GM23338 (cell line): ENCODE data around the gene KIAA1671. TPM values are rescaled to one million over a fixed set of nuclear protein-coding genes. Genes with fewer than 3 reads are reported as not detected.

Experiments
- ATAC-seq: fragments of 200-7000 bp; cut with Tn5 transposase; 3 replicates; pipeline ENCODE4 v1.9.1; 2020
- DNase-seq: peaks from one replicate; pipeline ENCODE4 v3.0.0-alpha.2; 2015; ENCODE audit warnings: low spot score
- H2AFZ ChIP-seq: fragments of 200-600 bp; sonication (generic); 2 replicates; pipeline ENCODE4 v1.8.0; 2016; ENCODE audit warnings: antibody characterized with exemption, mild to moderate bottlenecking, moderate library complexity
- H3F3A ChIP-seq: fragments of 200-600 bp; sonication (generic); replicated peaks from 2 replicates; pipeline ENCODE4 v1.8.0; 2017; ENCODE audit warnings: antibody characterized with exemption, mixed run types, low read depth
- H3K27ac ChIP-seq: fragments of 200-600 bp; sonication (generic); 2 replicates; pipeline ENCODE4 v1.6.1; 2016; ENCODE audit warnings: low read depth
- H3K27me3 ChIP-seq: fragments of 200-600 bp; sonication (generic); 2 replicates; pipeline ENCODE4 v1.8.0; 2016; ENCODE audit warnings: mild to moderate bottlenecking, mixed run types, moderate library complexity; ENCODE audit not compliant: insufficient read depth
- H3K36me3 ChIP-seq: fragments of 200-600 bp; sonication (generic); 2 replicates; pipeline ENCODE4 v1.8.0; 2016; ENCODE audit warnings: mild to moderate bottlenecking; ENCODE audit not compliant: insufficient read depth
- H3K4me1 ChIP-seq: fragments of 200-600 bp; sonication (generic); 2 replicates; pipeline ENCODE4 v1.8.0; 2016; ENCODE audit warnings: mild to moderate bottlenecking, moderate library complexity; ENCODE audit not compliant: insufficient read depth
- H3K4me2 ChIP-seq: fragments of 200-600 bp; sonication (generic); 2 replicates; pipeline ENCODE4 v1.7.1; 2017; ENCODE audit warnings: mixed run types
- H3K4me3 ChIP-seq: fragments of 200-600 bp; sonication (generic); 2 replicates; pipeline ENCODE4 v1.6.1; 2016; ENCODE audit warnings: mixed run types
- H3K79me2 ChIP-seq: fragments of 200-600 bp; sonication (generic); replicated peaks from 2 replicates; pipeline ENCODE4 v1.8.0; 2017; ENCODE audit warnings: mild to moderate bottlenecking; ENCODE audit not compliant: insufficient read depth
- H3K9me2 ChIP-seq: fragments of 200-600 bp; sonication (generic); 2 replicates; pipeline ENCODE4 v1.8.0; 2017; ENCODE audit not compliant: insufficient read depth
- H4K20me1 ChIP-seq: fragments of 200-600 bp; sonication (generic); replicated peaks from 2 replicates; pipeline ENCODE4 v1.8.0; 2017; ENCODE audit warnings: mild to moderate bottlenecking; ENCODE audit not compliant: insufficient read depth
- H3K27ac Mint-ChIP-seq: 2 replicates; pipeline ENCODE4 v1.8.0; 2020; ENCODE audit warnings: inconsistent platforms, mild to moderate bottlenecking, moderate library complexity, mixed read lengths
- H3K27me3 Mint-ChIP-seq: 3 replicates; pipeline ENCODE4 v1.8.0; 2022; ENCODE audit warnings: low read depth, mild to moderate bottlenecking, moderate library complexity, mixed read lengths, inconsistent platforms; ENCODE audit not compliant: insufficient read depth, poor library complexity
- H3K36me3 Mint-ChIP-seq: 3 replicates; pipeline ENCODE4 v1.8.0; 2021; ENCODE audit warnings: low read depth, mild to moderate bottlenecking, inconsistent platforms, moderate library complexity, mixed read lengths
- H3K4me1 Mint-ChIP-seq: 3 replicates; pipeline ENCODE4 v1.8.0; 2020; ENCODE audit warnings: mild to moderate bottlenecking, inconsistent platforms, mixed read lengths
- H3K4me3 Mint-ChIP-seq: 3 replicates; pipeline ENCODE4 v1.8.0; 2021; ENCODE audit warnings: moderate library complexity, mild to moderate bottlenecking, inconsistent platforms, mixed read lengths
- H3K9me3 Mint-ChIP-seq: 3 replicates; pipeline ENCODE4 v1.8.0; 2020; ENCODE audit warnings: moderate library complexity, mild to moderate bottlenecking, inconsistent platforms, mixed read lengths
- CREB1 ChIP-seq: fragments of 250-450 bp; sonication (Bioruptor Pico); IDR thresholded peaks from 2 replicates; pipeline ENCODE4 v1.5.0; 2020; ENCODE audit warnings: low read depth, mild to moderate bottlenecking, moderate library complexity
- CTCF ChIP-seq, 2 experiments: fragments of 200-600 bp in 1 of 2; sonication (generic) in 1 of 2; conservative IDR thresholded peaks; 2 replicates each; pipeline versions ENCODE4 v1.5.1 to v1.6.1; 2016 to 2017; ENCODE audit warnings: antibody characterized with exemption in 2 of 2, low read depth in 2 of 2, mild to moderate bottlenecking in 2 of 2, moderate library complexity in 1 of 2
- EZH2 ChIP-seq: fragments of 200-600 bp; sonication (generic); IDR thresholded peaks from one replicate; pipeline ENCODE4 v1.8.0; 2017; ENCODE audit warnings: antibody characterized with exemption, mild to moderate bottlenecking, low read depth; ENCODE audit not compliant: unreplicated experiment
- EZH2phosphoT487 ChIP-seq: fragments of 200-600 bp; sonication (generic); IDR thresholded peaks from one replicate; pipeline ENCODE4 v1.8.1; 2018; ENCODE audit warnings: antibody characterized with exemption; ENCODE audit not compliant: unreplicated experiment
- JUNB ChIP-seq: IDR thresholded peaks from one replicate; pipeline ENCODE4 v1.6.1; 2016; ENCODE audit warnings: antibody characterized with exemption; ENCODE audit not compliant: unreplicated experiment
- NANOG ChIP-seq: IDR thresholded peaks from 2 replicates; pipeline ENCODE4 v1.6.1; 2016; ENCODE audit warnings: antibody characterized with exemption, borderline replicate concordance
- POLR2AphosphoS5 ChIP-seq: IDR thresholded peaks from 2 replicates; pipeline ENCODE4 v1.6.1; 2016; ENCODE audit warnings: antibody characterized with exemption, low read depth
- REST ChIP-seq: IDR thresholded peaks from one replicate; pipeline ENCODE4 v1.6.1; 2018; ENCODE audit warnings: antibody characterized with exemption; ENCODE audit not compliant: unreplicated experiment
- STAT1 ChIP-seq: IDR thresholded peaks from one replicate; pipeline ENCODE4 v1.6.1; 2016; ENCODE audit warnings: antibody characterized with exemption; ENCODE audit not compliant: unreplicated experiment
- ZNF114 ChIP-seq: fragments of 250-450 bp; sonication (Bioruptor Pico); IDR thresholded peaks from 2 replicates; pipeline ENCODE4 v1.5.0; 2020; ENCODE audit warnings: mild to moderate bottlenecking, moderate library complexity
- ZNF331 ChIP-seq: fragments of 250-450 bp; sonication (Bioruptor Pico); IDR thresholded peaks from 2 replicates; pipeline ENCODE4 v1.5.0; 2020; ENCODE audit warnings: low read depth, mild to moderate bottlenecking, moderate library complexity
- polyA plus RNA-seq: library from polyadenylated mRNA; unstranded; fragments of >200 nt; fragmentation: Nextera tagmentation; extraction: Ambion mirVana; gene quantifications from 2 replicates; pipeline ENCODE4 v1.2.1, GENCODE V29; 2016
- total RNA-seq: library from RNA; depleted of rRNA; stranded (reverse); fragments of >200 nt; shearing (Covaris generic); gene quantifications from 2 replicates; pipeline ENCODE4 v1.2.3, GENCODE V29; 2014
- TF ChIP-seq, protein P1 (sequence below): IDR thresholded peaks from 2 replicates; pipeline ENCODE4 v1.6.1; 2016; ENCODE audit warnings: antibody characterized with exemption
- TF ChIP-seq, protein P2 (sequence below): fragments of 250-450 bp; sonication (Bioruptor Pico); IDR thresholded peaks from 2 replicates; pipeline ENCODE4 v1.5.0; 2020; ENCODE audit warnings: mild to moderate bottlenecking, moderate library complexity

KIAA1671 gene
- total and polyA plus RNA-seq, 2 experiments from 2014 or later, result 6.1 to 27.2 TPM

DNA sequence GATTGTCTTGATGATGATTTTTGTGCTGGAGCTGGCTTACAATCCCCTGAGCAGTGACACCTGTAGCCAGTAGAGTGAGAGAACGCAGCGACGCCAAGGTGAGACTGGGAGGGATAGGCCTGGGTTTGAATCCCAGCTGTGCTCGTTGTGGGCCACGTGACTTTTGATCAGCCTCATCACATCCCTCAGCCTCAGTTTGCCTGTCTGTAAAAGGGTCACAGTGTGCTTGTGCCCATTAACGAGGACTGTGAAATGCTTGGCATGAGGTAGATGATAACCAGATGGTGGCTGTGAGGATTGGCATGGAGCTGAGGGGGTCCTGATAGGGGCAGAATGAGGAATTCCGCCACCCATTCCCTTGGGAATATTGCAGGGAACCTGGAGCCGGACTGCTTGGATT is 9.6 kb downstream of the KIAA1671 start:
- H3K4me1 Mint-ChIP-seq, result peaks cover 10% of the 10 kb centered on the region
- H3K36me3 Mint-ChIP-seq, result peaks cover 6% of the 10 kb centered on the region; the same call in 2 of the 3 replicates
- ATAC-seq (no peak), DNase-seq (no peak)
- no peak overlapping the region for H3K4me3 Mint-ChIP-seq
- TF ChIP-seq CTCF (conservative IDR thresholded peaks at IDR 0.05; ENCODE audit: low read depth in 2 of 2) (no peak), NANOG (no peak), CREB1 (no peak), POLR2AphosphoS5 (no peak), REST (no peak), EZH2 (no peak), ZNF331 (CRISPR knock-in tag) (no peak), JUNB (no peak), EZH2phosphoT487 (no peak), STAT1 (no peak), ZNF114 (CRISPR knock-in tag) (no peak)
- TF ChIP-seq, protein P1, sequence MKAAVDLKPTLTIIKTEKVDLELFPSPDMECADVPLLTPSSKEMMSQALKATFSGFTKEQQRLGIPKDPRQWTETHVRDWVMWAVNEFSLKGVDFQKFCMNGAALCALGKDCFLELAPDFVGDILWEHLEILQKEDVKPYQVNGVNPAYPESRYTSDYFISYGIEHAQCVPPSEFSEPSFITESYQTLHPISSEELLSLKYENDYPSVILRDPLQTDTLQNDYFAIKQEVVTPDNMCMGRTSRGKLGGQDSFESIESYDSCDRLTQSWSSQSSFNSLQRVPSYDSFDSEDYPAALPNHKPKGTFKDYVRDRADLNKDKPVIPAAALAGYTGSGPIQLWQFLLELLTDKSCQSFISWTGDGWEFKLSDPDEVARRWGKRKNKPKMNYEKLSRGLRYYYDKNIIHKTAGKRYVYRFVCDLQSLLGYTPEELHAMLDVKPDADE, result no peak
- TF ChIP-seq, protein P2, sequence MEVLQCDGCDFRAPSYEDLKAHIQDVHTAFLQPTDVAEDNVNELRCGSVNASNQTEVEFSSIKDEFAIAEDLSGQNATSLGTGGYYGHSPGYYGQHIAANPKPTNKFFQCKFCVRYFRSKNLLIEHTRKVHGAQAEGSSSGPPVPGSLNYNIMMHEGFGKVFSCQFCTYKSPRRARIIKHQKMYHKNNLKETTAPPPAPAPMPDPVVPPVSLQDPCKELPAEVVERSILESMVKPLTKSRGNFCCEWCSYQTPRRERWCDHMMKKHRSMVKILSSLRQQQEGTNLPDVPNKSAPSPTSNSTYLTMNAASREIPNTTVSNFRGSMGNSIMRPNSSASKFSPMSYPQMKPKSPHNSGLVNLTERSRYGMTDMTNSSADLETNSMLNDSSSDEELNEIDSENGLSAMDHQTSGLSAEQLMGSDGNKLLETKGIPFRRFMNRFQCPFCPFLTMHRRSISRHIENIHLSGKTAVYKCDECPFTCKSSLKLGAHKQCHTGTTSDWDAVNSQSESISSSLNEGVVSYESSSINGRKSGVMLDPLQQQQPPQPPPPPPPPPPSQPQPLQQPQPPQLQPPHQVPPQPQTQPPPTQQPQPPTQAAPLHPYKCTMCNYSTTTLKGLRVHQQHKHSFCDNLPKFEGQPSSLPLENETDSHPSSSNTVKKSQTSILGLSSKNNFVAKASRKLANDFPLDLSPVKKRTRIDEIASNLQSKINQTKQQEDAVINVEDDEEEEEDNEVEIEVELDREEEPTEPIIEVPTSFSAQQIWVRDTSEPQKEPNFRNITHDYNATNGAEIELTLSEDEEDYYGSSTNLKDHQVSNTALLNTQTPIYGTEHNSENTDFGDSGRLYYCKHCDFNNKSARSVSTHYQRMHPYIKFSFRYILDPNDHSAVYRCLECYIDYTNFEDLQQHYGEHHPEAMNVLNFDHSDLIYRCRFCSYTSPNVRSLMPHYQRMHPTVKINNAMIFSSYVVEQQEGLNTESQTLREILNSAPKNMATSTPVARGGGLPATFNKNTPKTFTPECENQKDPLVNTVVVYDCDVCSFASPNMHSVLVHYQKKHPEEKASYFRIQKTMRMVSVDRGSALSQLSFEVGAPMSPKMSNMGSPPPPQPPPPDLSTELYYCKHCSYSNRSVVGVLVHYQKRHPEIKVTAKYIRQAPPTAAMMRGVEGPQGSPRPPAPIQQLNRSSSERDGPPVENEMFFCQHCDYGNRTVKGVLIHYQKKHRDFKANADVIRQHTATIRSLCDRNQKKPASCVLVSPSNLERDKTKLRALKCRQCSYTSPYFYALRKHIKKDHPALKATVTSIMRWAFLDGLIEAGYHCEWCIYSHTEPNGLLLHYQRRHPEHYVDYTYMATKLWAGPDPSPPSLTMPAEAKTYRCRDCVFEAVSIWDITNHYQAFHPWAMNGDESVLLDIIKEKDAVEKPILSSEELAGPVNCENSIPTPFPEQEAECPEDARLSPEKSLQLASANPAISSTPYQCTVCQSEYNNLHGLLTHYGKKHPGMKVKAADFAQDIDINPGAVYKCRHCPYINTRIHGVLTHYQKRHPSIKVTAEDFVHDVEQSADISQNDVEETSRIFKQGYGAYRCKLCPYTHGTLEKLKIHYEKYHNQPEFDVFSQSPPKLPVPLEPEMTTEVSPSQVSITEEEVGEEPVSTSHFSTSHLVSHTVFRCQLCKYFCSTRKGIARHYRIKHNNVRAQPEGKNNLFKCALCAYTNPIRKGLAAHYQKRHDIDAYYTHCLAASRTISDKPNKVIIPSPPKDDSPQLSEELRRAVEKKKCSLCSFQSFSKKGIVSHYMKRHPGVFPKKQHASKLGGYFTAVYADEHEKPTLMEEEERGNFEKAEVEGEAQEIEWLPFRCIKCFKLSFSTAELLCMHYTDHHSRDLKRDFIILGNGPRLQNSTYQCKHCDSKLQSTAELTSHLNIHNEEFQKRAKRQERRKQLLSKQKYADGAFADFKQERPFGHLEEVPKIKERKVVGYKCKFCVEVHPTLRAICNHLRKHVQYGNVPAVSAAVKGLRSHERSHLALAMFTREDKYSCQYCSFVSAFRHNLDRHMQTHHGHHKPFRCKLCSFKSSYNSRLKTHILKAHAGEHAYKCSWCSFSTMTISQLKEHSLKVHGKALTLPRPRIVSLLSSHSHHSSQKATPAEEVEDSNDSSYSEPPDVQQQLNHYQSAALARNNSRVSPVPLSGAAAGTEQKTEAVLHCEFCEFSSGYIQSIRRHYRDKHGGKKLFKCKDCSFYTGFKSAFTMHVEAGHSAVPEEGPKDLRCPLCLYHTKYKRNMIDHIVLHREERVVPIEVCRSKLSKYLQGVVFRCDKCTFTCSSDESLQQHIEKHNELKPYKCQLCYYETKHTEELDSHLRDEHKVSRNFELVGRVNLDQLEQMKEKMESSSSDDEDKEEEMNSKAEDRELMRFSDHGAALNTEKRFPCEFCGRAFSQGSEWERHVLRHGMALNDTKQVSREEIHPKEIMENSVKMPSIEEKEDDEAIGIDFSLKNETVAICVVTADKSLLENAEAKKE (CRISPR knock-in tag), result no peak
- Histone ChIP-seq H3K79me2 (peaks cover 82% of the 10 kb centered on the region), H2AFZ (no peak overlapping the region), H3F3A (no peaks in the 10 kb centered on the region), H3K4me1 (peaks cover under 1% of the 10 kb centered on the region; the same call in 1 of the 2 replicates), H4K20me1 (no peaks in the 10 kb centered on the region), H3K36me3 (no peaks in the 10 kb centered on the region), H3K27me3 (no peaks in the 10 kb centered on the region), H3K9me2 (no peaks in the 10 kb centered on the region), H3K4me3 (no peak overlapping the region), H3K27ac (no peak overlapping the region), H3K4me2 (no peak overlapping the region)
- no peaks in the 10 kb centered on the region for H3K9me3 Mint-ChIP-seq
- H3K27ac Mint-ChIP-seq, result no peak overlapping the region
- H3K27me3 Mint-ChIP-seq, result peaks cover under 1% of the 10 kb centered on the region
